K562 (cell line): ENCODE measurements around the gene UBE2A. TPM values are rescaled to one million over a fixed set of nuclear protein-coding genes. Genes with fewer than 3 reads are reported as not detected.
A peak's percentile ranks its signal among the peaks of the same experiment; 100 is the strongest.

ENCODE experiments used
- ADNP ChIP-seq: fragments of 200-800 bp; sonication (Bioruptor generic); IDR thresholded peaks from 2 replicates; pipeline ENCODE4 v1.6.1; 2016; ENCODE audit warnings: missing genetic modification characterization, missing compliant biosample characterization
- ARNT ChIP-seq, 2 experiments: fragments of 450-650 bp; IDR thresholded peaks; 2 replicates each; pipeline ENCODE4 v1.6.1; 2016; ENCODE audit warnings: mild to moderate bottlenecking in 1 of 2
- ASH1L ChIP-seq: fragments of 450-650 bp; IDR thresholded peaks from 2 replicates; pipeline ENCODE4 v1.6.1; 2018; ENCODE audit warnings: borderline replicate concordance, mild to moderate bottlenecking, low read depth; ENCODE audit not compliant: partially characterized antibody
- ATF3 ChIP-seq, 2 experiments: fragments of 450-650 bp in 1 of 2; sonication (generic) in 1 of 2; formaldehyde crosslinking in 1 of 2; IDR thresholded peaks in 1 of 2; conservative IDR thresholded peaks in 1 of 2; 2 replicates each; pipeline versions ENCODE4 v1.6.1 to v1.8.1; 2016 to 2023; ENCODE audit warnings: mild to moderate bottlenecking in 2 of 2, moderate library complexity in 2 of 2, inconsistent platforms in 1 of 2, missing genetic modification reagents in 1 of 2
- CREM ChIP-seq: IDR thresholded peaks from 2 replicates; pipeline ENCODE4 v1.6.1; 2014; ENCODE audit warnings: antibody characterized with exemption, low read depth
- PHF21A ChIP-seq: fragments of 450-650 bp; IDR thresholded peaks from 2 replicates; pipeline ENCODE4 v1.6.1; 2017; ENCODE audit warnings: low read depth, borderline replicate concordance
- PHF8 ChIP-seq: fragments of 200-600 bp; sonication (generic); IDR thresholded peaks from 2 replicates; pipeline ENCODE4 v1.6.1; 2012; ENCODE audit warnings: mixed run types, mild to moderate bottlenecking, inconsistent platforms, low read length, moderate library complexity, borderline replicate concordance
- RAD51 ChIP-seq: fragments of 450-650 bp; IDR thresholded peaks from 2 replicates; pipeline ENCODE4 v1.7.1; 2016; ENCODE audit warnings: low read depth, mild to moderate bottlenecking, borderline replicate concordance
- STAG1 ChIP-seq: sonication (generic); formaldehyde crosslinking; IDR thresholded peaks from 2 replicates; pipeline ENCODE4 v1.5.0; 2020; ENCODE audit warnings: missing genetic modification reagents, borderline replicate concordance
- TBL1XR1 ChIP-seq, 2 experiments: IDR thresholded peaks; 2 replicates each; pipeline ENCODE4 v1.6.1; 2012; ENCODE audit warnings: improper control_type of control experiment in 2 of 2, low read length in 2 of 2, mild to moderate bottlenecking in 1 of 2
- THRB ChIP-seq: fragments of 450-650 bp; formaldehyde crosslinking; conservative IDR thresholded peaks from 2 replicates; pipeline ENCODE4 v1.4.0; 2022; ENCODE audit warnings: mild to moderate bottlenecking, missing genetic modification characterization
- ZNF184 ChIP-seq: sonication (generic); formaldehyde crosslinking; IDR thresholded peaks from 2 replicates; pipeline ENCODE4 v1.5.0; 2020; ENCODE audit warnings: missing genetic modification reagents
- ZNF239 ChIP-seq: fragments of 250-450 bp; sonication (Bioruptor Pico); IDR thresholded peaks from 2 replicates; pipeline ENCODE4 v1.4.0; 2020; ENCODE audit warnings: mild to moderate bottlenecking
- ZNF24 ChIP-seq: fragments of 450-650 bp; IDR thresholded peaks from 2 replicates; pipeline ENCODE4 v1.6.1; 2016
- ZNF347 ChIP-seq: fragments of 450-650 bp; formaldehyde crosslinking; IDR thresholded peaks from 2 replicates; pipeline ENCODE4 v1.4.0; 2020; ENCODE audit warnings: low read depth, mild to moderate bottlenecking, moderate library complexity
- polyA plus RNA-seq, 8 experiments: library from polyadenylated mRNA; depleted of rRNA in 4 of 8; stranded (reverse) in 5 of 8; unstranded in 3 of 8; fragments of >200 nt; fragmentation: Nextera tagmentation in 2 of 8; fragmentation: Illumina TruSeq in 1 of 8; extraction: Ambion mirVana in 2 of 8; extraction: Trizol in 1 of 8; gene quantifications; 2 replicates each; pipeline versions ENCODE4 v1.2.1 to v1.2.3, GENCODE V29; 2011 to 2014; ENCODE audit warnings: inconsistent platforms in 1 of 8, missing spikeins in 1 of 8
- total RNA-seq, 7 experiments: library from RNA; depleted of rRNA in 6 of 7; stranded (reverse); fragments of >200 nt in 6 of 7; fragmentation: Illumina TruSeq in 2 of 7; extraction: Trizol in 2 of 7; gene quantifications; 2 replicates each; pipeline versions ENCODE4 v1.2.1 to v1.2.3, GENCODE V29; 2011 to 2021; ENCODE audit warnings: low replicate concordance in 1 of 7
- TF ChIP-seq, protein P1 (sequence below): IDR thresholded peaks from 2 replicates; pipeline ENCODE4 v1.6.1; 2012; ENCODE audit warnings: low read depth, low read length, improper control_type of control experiment, borderline replicate concordance
- TF ChIP-seq, protein P2 (sequence below): IDR thresholded peaks from 3 replicates; pipeline ENCODE4 v1.6.1; 2011; ENCODE audit warnings: borderline replicate concordance, mild to moderate bottlenecking, moderate library complexity; ENCODE audit not compliant: insufficient read length; ENCODE audit errors: extremely low read depth
- TF ChIP-seq, protein P3 (sequence below): fragments of 250-450 bp; sonication (Bioruptor Pico); IDR thresholded peaks from 2 replicates; pipeline ENCODE4 v1.8.0; 2022; ENCODE audit warnings: inconsistent platforms

The UBE2A gene
- total and polyA plus RNA-seq, 9 of the 15 experiments (the other 6 are each of a cell fraction or from before 2014, with no cell fraction given): 21.6 to 87.6 (median 47.8) TPM

DNA sequence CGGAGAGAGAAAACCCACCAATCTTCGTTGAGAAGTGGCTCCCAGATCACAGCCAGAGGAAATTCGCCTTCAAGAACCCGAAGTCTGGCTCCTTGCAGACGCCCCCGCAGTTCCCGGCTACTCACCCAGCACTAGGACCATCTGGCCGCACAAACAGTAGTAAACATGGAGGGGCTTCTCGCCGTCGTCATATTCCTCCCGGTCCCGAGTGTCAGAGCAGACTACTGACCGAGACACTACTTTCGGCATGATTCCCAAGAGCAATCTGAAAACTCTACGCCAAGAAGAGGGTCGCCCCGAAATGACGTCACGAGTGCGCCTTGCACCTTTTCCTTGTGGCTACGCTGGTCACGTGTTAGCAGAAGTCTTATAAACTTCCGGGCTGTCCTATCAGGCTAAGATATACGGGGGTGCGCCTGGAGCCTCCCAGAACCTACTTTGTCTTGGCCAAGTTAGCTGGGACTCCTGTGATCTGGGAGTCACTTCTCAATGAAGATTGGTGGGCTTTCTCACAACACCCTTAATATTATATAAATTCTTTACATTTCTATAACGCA is 9.2 kb upstream of the UBE2A start, which contains the start of gene STEEP1 (continued):
- no peak for TF ChIP-seq ADNP
- no peak for TF ChIP-seq PHF21A
- peak; percentile 95 for TF ChIP-seq ATF3 (IDR thresholded peaks at IDR 0.05)
- no peak; the same call in 1 of the 2 replicates for TF ChIP-seq ATF3 (CRISPR knock-in tag; conservative IDR thresholded peaks at IDR 0.05)
- peak; percentile 94 for TF ChIP-seq RAD51
- TF ChIP-seq, protein P1, sequence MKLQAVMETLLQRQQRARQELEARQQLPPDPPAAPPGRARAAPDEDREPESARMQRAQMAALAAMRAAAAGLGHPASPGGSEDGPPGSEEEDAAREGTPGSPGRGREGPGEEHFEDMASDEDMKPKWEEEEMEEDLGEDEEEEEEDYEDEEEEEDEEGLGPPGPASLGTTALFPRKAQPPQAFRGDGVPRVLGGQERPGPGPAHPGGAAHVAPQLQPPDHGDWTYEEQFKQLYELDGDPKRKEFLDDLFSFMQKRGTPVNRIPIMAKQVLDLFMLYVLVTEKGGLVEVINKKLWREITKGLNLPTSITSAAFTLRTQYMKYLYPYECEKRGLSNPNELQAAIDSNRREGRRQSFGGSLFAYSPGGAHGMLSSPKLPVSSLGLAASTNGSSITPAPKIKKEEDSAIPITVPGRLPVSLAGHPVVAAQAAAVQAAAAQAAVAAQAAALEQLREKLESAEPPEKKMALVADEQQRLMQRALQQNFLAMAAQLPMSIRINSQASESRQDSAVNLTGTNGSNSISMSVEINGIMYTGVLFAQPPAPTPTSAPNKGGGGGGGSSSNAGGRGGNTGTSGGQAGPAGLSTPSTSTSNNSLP: no peak
- TF ChIP-seq ASH1L: peak; percentile 12
- TF ChIP-seq, protein P2, sequence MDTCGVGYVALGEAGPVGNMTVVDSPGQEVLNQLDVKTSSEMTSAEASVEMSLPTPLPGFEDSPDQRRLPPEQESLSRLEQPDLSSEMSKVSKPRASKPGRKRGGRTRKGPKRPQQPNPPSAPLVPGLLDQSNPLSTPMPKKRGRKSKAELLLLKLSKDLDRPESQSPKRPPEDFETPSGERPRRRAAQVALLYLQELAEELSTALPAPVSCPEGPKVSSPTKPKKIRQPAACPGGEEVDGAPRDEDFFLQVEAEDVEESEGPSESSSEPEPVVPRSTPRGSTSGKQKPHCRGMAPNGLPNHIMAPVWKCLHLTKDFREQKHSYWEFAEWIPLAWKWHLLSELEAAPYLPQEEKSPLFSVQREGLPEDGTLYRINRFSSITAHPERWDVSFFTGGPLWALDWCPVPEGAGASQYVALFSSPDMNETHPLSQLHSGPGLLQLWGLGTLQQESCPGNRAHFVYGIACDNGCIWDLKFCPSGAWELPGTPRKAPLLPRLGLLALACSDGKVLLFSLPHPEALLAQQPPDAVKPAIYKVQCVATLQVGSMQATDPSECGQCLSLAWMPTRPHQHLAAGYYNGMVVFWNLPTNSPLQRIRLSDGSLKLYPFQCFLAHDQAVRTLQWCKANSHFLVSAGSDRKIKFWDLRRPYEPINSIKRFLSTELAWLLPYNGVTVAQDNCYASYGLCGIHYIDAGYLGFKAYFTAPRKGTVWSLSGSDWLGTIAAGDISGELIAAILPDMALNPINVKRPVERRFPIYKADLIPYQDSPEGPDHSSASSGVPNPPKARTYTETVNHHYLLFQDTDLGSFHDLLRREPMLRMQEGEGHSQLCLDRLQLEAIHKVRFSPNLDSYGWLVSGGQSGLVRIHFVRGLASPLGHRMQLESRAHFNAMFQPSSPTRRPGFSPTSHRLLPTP: no peak
- TF ChIP-seq TBL1XR1 (IDR thresholded peaks at IDR 0.05; ENCODE audit: low read length in 2 of 2): peak in 1 of 2 experiments; percentile 89; a peak in 2 of 4 replicates
- peak; percentile 67; the same call in 1 of the 2 replicates for TF ChIP-seq PHF8
- no peak for TF ChIP-seq ZNF347 (CRISPR knock-in tag)
- no peak for TF ChIP-seq ZNF24
- no peak for TF ChIP-seq STAG1
- no peak for TF ChIP-seq THRB
- TF ChIP-seq, protein P3, sequence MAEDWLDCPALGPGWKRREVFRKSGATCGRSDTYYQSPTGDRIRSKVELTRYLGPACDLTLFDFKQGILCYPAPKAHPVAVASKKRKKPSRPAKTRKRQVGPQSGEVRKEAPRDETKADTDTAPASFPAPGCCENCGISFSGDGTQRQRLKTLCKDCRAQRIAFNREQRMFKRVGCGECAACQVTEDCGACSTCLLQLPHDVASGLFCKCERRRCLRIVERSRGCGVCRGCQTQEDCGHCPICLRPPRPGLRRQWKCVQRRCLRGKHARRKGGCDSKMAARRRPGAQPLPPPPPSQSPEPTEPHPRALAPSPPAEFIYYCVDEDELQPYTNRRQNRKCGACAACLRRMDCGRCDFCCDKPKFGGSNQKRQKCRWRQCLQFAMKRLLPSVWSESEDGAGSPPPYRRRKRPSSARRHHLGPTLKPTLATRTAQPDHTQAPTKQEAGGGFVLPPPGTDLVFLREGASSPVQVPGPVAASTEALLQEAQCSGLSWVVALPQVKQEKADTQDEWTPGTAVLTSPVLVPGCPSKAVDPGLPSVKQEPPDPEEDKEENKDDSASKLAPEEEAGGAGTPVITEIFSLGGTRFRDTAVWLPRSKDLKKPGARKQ: no peak
- TF ChIP-seq CREM: peak; percentile 99
- peak in 1 of 2 experiments; percentile 43; a peak in 1 of 4 replicates for TF ChIP-seq ARNT (IDR thresholded peaks at IDR 0.05)
- TF ChIP-seq ZNF184 (CRISPR knock-in tag): no peak
- TF ChIP-seq ZNF239 (CRISPR knock-in tag): no peak
